IPS DF 4.7 (cell line): ENCODE data around the gene PCDH19.

ENCODE experiments used
- DNase-seq: peaks from one replicate; pipeline ENCODE4 v3.0.0-alpha.2; 2013; ENCODE audit warnings: low spot score; ENCODE audit errors: extremely low read depth

The PCDH19 gene

GRCh38 chrX:100407147-100407783, 2.8 kb downstream of the PCDH19 start:
- DNase-seq: no peak

GRCh38 chrX:100405424-100405823, 4.6 kb downstream of the PCDH19 start:
- no peak for DNase-seq

- DNase-seq: no peak
These were observed 5.2 kb downstream of the PCDH19 start for GRCh38 chrX:100404851-100405250.

GRCh38 chrX:100395781-100396180, 14.3 kb downstream of the PCDH19 start:
- DNase-seq: no peak

- no peak for DNase-seq
These were observed 28.5 kb downstream of the PCDH19 start for GRCh38 chrX:100381619-100382018.

- no peak for DNase-seq
These were observed 30.6 kb downstream of the PCDH19 start for GRCh38 chrX:100379388-100379986.

GRCh38 chrX:100377826-100378225, 32.2 kb downstream of the PCDH19 start:
- DNase-seq: no peak

GRCh38 chrX:100376576-100376975, 33.5 kb downstream of the PCDH19 start:
- no peak for DNase-seq

- no peak for DNase-seq
These were observed 36.4 kb downstream of the PCDH19 start for GRCh38 chrX:100373673-100374072.

- DNase-seq: no peak
These were observed 41.9 kb downstream of the PCDH19 start for GRCh38 chrX:100368167-100368566.

GRCh38 chrX:100363896-100364295, 46.2 kb downstream of the PCDH19 start:
- no peak for DNase-seq

- no peak for DNase-seq
These were observed 51.3 kb downstream of the PCDH19 start for GRCh38 chrX:100358766-100359165.

- no peak for DNase-seq
These were observed 53.6 kb downstream of the PCDH19 start for GRCh38 chrX:100356351-100356896.

GRCh38 chrX:100355680-100356079, 54.4 kb downstream of the PCDH19 start:
- no peak for DNase-seq

GRCh38 chrX:100353326-100353725, 56.7 kb downstream of the PCDH19 start:
- DNase-seq: no peak

- DNase-seq: no peak
These were observed 59.2 kb downstream of the PCDH19 start for GRCh38 chrX:100350704-100351489.

- no peak for DNase-seq
These were observed 60.7 kb downstream of the PCDH19 start for GRCh38 chrX:100349391-100349790.

- no peak for DNase-seq
These were observed 68.9 kb downstream of the PCDH19 start for GRCh38 chrX:100341142-100341510.

- DNase-seq: no peak
These were observed 69.5 kb downstream of the PCDH19 start for GRCh38 chrX:100340491-100341141.

- no peak for DNase-seq
These were observed 81.7 kb downstream of the PCDH19 start for GRCh38 chrX:100328351-100328750.

- DNase-seq: no peak
These were observed 90.4 kb downstream of the PCDH19 start for GRCh38 chrX:100319716-100320115.

- no peak for DNase-seq
These were observed 93.1 kb downstream of the PCDH19 start for GRCh38 chrX:100316987-100317386.
